Measurements from ENCODE around the gene TENM4. TPM values are rescaled to one million over a fixed set of nuclear protein-coding genes. Genes with fewer than 3 reads are reported as not detected.

TENM4 gene
- total RNA-seq, 1 experiment from 2014 or later = 25.0 TPM

DNA sequence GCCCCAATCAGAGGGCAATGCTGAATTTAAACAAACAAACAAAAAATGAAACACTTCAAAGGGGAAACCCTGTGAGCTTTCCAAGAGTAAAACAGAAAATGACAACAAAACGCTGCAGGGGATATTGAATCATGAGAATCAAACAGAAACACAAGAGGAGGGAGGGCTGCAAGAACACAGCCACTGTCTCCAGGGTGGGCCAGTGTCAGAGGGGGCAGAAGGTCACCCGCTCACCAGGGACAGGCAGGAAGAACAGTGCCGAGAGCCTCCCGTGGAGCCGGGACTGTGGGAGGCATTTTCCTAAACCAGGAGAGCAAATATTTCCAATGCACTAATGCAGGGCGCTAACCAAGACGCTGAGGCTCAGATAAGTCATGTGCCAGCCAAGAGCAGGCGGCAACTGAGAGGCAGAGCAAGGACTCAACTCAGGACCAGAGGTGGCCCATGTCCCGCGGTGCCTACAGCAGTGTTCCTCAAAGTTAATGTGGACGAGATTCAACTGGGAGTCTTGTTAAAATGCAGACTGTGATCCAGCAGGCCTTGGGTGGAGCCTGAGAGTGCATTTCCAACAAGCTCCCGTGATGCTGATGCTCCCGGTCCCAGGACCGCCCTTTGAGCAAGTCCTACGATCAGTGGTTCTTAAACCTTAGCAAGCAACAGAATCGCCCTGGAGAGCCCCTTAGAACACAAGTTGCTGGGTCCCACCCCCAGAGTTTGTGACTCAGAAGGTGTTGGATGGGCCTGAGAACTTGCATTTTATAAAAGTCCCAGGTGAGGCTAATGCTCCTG, 197.2 kb downstream of the TENM4 start:
- H3K27ac Mint-ChIP-seq = no peak overlapping the region
- CTCF ChIA-PET = no interaction called here
- POLR2A ChIA-PET = no interaction called here

More for the DNA sequence above, 197.2 kb downstream of the TENM4 start:
- Mint-ChIP-seq H3K4me1 (peaks cover 22% of the 10 kb centered on the region), H3K9me3 (no peaks in the 10 kb centered on the region), H3K4me3 (no peak overlapping the region), H3K27me3 (ENCODE audit: low read depth) (no peaks in the 10 kb centered on the region), H3K36me3 (no peaks in the 10 kb centered on the region)
- TF ChIP-seq HMGA2 (CRISPR knock-in tag; IDR thresholded peaks at IDR 0.05) = no peak
- TF ChIP-seq ATF2 (CRISPR knock-in tag; IDR thresholded peaks at IDR 0.05; ENCODE audit: borderline replicate concordance, low read depth) = no peak
- no peak for TF ChIP-seq SMAD4 (CRISPR knock-in tag; IDR thresholded peaks at IDR 0.05)
- TF ChIP-seq EMX1 (CRISPR knock-in tag; IDR thresholded peaks at IDR 0.05) = no peak
- TF ChIP-seq JUN (CRISPR knock-in tag; IDR thresholded peaks at IDR 0.05) = no peak
- TF ChIP-seq CDX4 (CRISPR knock-in tag; IDR thresholded peaks at IDR 0.05; ENCODE audit: borderline replicate concordance) = no peak
- no peak for TF ChIP-seq PRRX2 (CRISPR knock-in tag; IDR thresholded peaks at IDR 0.05)
- no peak for TF ChIP-seq E2F1 (CRISPR knock-in tag; IDR thresholded peaks at IDR 0.05)
- TF ChIP-seq SMAD3 (CRISPR knock-in tag; IDR thresholded peaks at IDR 0.05; ENCODE audit: borderline replicate concordance) = no peak
- TF ChIP-seq ZNF416 (CRISPR knock-in tag; IDR thresholded peaks at IDR 0.05) = no peak
- no peak for TF ChIP-seq STAT6 (CRISPR knock-in tag; conservative IDR thresholded peaks at IDR 0.05; ENCODE audit: low read depth)
- TF ChIP-seq, protein P1, sequence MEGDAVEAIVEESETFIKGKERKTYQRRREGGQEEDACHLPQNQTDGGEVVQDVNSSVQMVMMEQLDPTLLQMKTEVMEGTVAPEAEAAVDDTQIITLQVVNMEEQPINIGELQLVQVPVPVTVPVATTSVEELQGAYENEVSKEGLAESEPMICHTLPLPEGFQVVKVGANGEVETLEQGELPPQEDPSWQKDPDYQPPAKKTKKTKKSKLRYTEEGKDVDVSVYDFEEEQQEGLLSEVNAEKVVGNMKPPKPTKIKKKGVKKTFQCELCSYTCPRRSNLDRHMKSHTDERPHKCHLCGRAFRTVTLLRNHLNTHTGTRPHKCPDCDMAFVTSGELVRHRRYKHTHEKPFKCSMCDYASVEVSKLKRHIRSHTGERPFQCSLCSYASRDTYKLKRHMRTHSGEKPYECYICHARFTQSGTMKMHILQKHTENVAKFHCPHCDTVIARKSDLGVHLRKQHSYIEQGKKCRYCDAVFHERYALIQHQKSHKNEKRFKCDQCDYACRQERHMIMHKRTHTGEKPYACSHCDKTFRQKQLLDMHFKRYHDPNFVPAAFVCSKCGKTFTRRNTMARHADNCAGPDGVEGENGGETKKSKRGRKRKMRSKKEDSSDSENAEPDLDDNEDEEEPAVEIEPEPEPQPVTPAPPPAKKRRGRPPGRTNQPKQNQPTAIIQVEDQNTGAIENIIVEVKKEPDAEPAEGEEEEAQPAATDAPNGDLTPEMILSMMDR (IDR thresholded peaks at IDR 0.05) = no peak
- no peak for TF ChIP-seq GABPB1 (CRISPR knock-in tag; IDR thresholded peaks at IDR 0.05)
- TF ChIP-seq, protein P2, sequence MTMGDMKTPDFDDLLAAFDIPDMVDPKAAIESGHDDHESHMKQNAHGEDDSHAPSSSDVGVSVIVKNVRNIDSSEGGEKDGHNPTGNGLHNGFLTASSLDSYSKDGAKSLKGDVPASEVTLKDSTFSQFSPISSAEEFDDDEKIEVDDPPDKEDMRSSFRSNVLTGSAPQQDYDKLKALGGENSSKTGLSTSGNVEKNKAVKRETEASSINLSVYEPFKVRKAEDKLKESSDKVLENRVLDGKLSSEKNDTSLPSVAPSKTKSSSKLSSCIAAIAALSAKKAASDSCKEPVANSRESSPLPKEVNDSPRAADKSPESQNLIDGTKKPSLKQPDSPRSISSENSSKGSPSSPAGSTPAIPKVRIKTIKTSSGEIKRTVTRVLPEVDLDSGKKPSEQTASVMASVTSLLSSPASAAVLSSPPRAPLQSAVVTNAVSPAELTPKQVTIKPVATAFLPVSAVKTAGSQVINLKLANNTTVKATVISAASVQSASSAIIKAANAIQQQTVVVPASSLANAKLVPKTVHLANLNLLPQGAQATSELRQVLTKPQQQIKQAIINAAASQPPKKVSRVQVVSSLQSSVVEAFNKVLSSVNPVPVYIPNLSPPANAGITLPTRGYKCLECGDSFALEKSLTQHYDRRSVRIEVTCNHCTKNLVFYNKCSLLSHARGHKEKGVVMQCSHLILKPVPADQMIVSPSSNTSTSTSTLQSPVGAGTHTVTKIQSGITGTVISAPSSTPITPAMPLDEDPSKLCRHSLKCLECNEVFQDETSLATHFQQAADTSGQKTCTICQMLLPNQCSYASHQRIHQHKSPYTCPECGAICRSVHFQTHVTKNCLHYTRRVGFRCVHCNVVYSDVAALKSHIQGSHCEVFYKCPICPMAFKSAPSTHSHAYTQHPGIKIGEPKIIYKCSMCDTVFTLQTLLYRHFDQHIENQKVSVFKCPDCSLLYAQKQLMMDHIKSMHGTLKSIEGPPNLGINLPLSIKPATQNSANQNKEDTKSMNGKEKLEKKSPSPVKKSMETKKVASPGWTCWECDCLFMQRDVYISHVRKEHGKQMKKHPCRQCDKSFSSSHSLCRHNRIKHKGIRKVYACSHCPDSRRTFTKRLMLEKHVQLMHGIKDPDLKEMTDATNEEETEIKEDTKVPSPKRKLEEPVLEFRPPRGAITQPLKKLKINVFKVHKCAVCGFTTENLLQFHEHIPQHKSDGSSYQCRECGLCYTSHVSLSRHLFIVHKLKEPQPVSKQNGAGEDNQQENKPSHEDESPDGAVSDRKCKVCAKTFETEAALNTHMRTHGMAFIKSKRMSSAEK (CRISPR knock-in tag; IDR thresholded peaks at IDR 0.05; ENCODE audit: borderline replicate concordance) = no peak
- no peak for TF ChIP-seq AFF4 (CRISPR knock-in tag; IDR thresholded peaks at IDR 0.05; ENCODE audit: borderline replicate concordance)
- ATAC-seq (no peak), DNase-seq (ENCODE audit: low spot score) (no peak)

Data from WTC11 (cell line).